ENCODE results near the gene CHTOP. TPM values are rescaled to one million over a fixed set of nuclear protein-coding genes. Genes with fewer than 3 reads are reported as not detected.

The CHTOP gene
- total and polyA plus RNA-seq, 2 experiments from 2014 or later: 26.9 to 42.2 TPM

- in situ Hi-C loops (cut with MboI): no loop called here
Observed at GRCh38 chr1:153648000-153648643, 14.3 kb downstream of the CHTOP start.

GRCh38 chr1:153649137-153649862 is 15.4 kb downstream of the CHTOP start:
- no peak for DNase-seq
- Histone ChIP-seq H2AFZ (no peak overlapping the region), H3K27me3 (replicated peaks; ENCODE audit: insufficient read depth) (no peaks in the 10 kb centered on the region), H3K4me1 (ENCODE audit: insufficient read depth) (peaks cover 11% of the 10 kb centered on the region), H3K4me3 (no peak overlapping the region), H3K27ac (no peak overlapping the region), H3K9ac (no peak overlapping the region), H3K36me3 (ENCODE audit: low read depth) (peaks cover 19% of the 10 kb centered on the region), H3K9me2 (ENCODE audit: insufficient read depth) (no peaks in the 10 kb centered on the region), H3K4me2 (ENCODE audit: unreplicated experiment) (no peak overlapping the region), H3K9me3 (ENCODE audit: low read depth) (no peaks in the 10 kb centered on the region), H3K79me2 (ENCODE audit: insufficient read depth) (peaks cover 2% of the 10 kb centered on the region; the same call in 1 of the 2 replicates), H4K20me1 (ENCODE audit: insufficient read depth) (no peaks in the 10 kb centered on the region), H3F3A (ENCODE audit: insufficient read depth) (peaks cover 31% of the 10 kb centered on the region)
- TF ChIP-seq EZH2 (IDR thresholded peaks at IDR 0.05; ENCODE audit: insufficient read depth, poor library complexity, severe bottlenecking): no peak
- no peak for TF ChIP-seq EZH2phosphoT487 (IDR thresholded peaks at IDR 0.05; ENCODE audit: insufficient read depth, low read depth)
- 19 to 29% methylated on average over 3 of the region's 3 CpGs for WGBS, 2 experiments (ENCODE audit: low coverage in 1 of 2, low lambda C conversion rate in 2 of 2, missing lambda C conversion rate in 2 of 2)
- in situ Hi-C loops (cut with MboI): no loop called here

More at GRCh38 chr1:153648000-153648643, 14.3 kb downstream of the CHTOP start:
- WGBS, 2 experiments (ENCODE audit: low coverage in 1 of 2, low lambda C conversion rate in 2 of 2, missing lambda C conversion rate in 2 of 2): 81% methylated on average over 10 of the region's 10 CpGs
- no peaks in the 10 kb centered on the region for H3K9me2 ChIP-seq (ENCODE audit: insufficient read depth)
- H3K27me3 ChIP-seq (replicated peaks; ENCODE audit: insufficient read depth): no peaks in the 10 kb centered on the region
- DNase-seq: no peak
- H3K9me3 ChIP-seq (ENCODE audit: low read depth): no peaks in the 10 kb centered on the region
- H3K27ac ChIP-seq: no peak overlapping the region
- peaks cover 7% of the 10 kb centered on the region for H3K4me1 ChIP-seq (ENCODE audit: insufficient read depth)
- H3K4me3 ChIP-seq: no peak overlapping the region
- H3K9ac ChIP-seq: no peak overlapping the region
- no peak overlapping the region for H3K4me2 ChIP-seq (ENCODE audit: unreplicated experiment)
- peaks cover 31% of the 10 kb centered on the region for H3K36me3 ChIP-seq (ENCODE audit: low read depth)
- peaks cover 34% of the 10 kb centered on the region for H3F3A ChIP-seq (ENCODE audit: insufficient read depth)
- no peak for TF ChIP-seq EZH2phosphoT487 (IDR thresholded peaks at IDR 0.05; ENCODE audit: insufficient read depth, low read depth)
- no peaks in the 10 kb centered on the region for H4K20me1 ChIP-seq (ENCODE audit: insufficient read depth)
- no peak overlapping the region for H2AFZ ChIP-seq
- H3K79me2 ChIP-seq (ENCODE audit: insufficient read depth): peaks cover 9% of the 10 kb centered on the region; the same call in 1 of the 2 replicates

- no peak for TF ChIP-seq EZH2 (IDR thresholded peaks at IDR 0.05; ENCODE audit: insufficient read depth, poor library complexity, severe bottlenecking)
- TF ChIP-seq EZH2phosphoT487 (IDR thresholded peaks at IDR 0.05; ENCODE audit: insufficient read depth, low read depth): no peak
Observed at GRCh38 chr1:153649863-153650235, 16.0 kb downstream of the CHTOP start.

DNA sequence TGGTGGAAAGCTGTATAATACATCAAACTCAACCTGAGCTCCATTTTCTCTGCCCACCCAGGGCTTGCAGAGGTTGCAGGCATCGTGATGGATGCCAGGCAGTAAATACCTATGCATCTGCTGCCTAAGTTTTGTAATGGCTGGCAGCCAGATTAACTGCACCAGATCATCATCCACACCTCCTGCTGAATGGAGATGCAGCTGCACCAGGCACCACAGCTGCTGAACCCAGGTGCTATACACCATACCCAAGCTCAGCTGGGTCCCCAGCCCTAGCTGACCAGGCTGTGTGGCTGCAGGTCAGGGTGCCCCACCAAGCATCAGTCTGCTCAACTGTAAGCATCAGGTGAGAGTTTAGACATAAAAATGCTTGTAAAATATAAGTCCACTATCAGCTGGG is 17.9 kb downstream of the CHTOP start:
- Histone ChIP-seq H2AFZ (no peak overlapping the region), H3K4me2 (ENCODE audit: unreplicated experiment) (no peak overlapping the region), H3K36me3 (ENCODE audit: low read depth) (no peaks in the 10 kb centered on the region), H3K4me1 (ENCODE audit: insufficient read depth) (peaks cover 11% of the 10 kb centered on the region), H3K9me3 (ENCODE audit: low read depth) (no peaks in the 10 kb centered on the region), H3K9ac (no peak overlapping the region), H3F3A (ENCODE audit: insufficient read depth) (peaks cover 14% of the 10 kb centered on the region), H3K79me2 (ENCODE audit: insufficient read depth) (no peaks in the 10 kb centered on the region), H3K27ac (no peak overlapping the region), H3K27me3 (replicated peaks; ENCODE audit: insufficient read depth) (no peaks in the 10 kb centered on the region), H3K9me2 (ENCODE audit: insufficient read depth) (no peaks in the 10 kb centered on the region), H3K4me3 (no peak overlapping the region), H4K20me1 (ENCODE audit: insufficient read depth) (no peaks in the 10 kb centered on the region)
- WGBS, 2 experiments (ENCODE audit: low coverage in 1 of 2, low lambda C conversion rate in 2 of 2, missing lambda C conversion rate in 2 of 2): 18 to 19% methylated on average over 1 of the region's 1 CpG
- no peak for DNase-seq
- in situ Hi-C loops (cut with MboI): no loop called here
- TF ChIP-seq EZH2phosphoT487 (IDR thresholded peaks at IDR 0.05; ENCODE audit: insufficient read depth, low read depth) (no peak), EZH2 (IDR thresholded peaks at IDR 0.05; ENCODE audit: insufficient read depth, poor library complexity, severe bottlenecking) (no peak)

More at GRCh38 chr1:153649863-153650235, 16.0 kb downstream of the CHTOP start:
- no peaks in the 10 kb centered on the region for H3K9me3 ChIP-seq (ENCODE audit: low read depth)
- H3K27ac ChIP-seq: no peak overlapping the region
- H3K4me2 ChIP-seq (ENCODE audit: unreplicated experiment): no peak overlapping the region
- no peaks in the 10 kb centered on the region for H4K20me1 ChIP-seq (ENCODE audit: insufficient read depth)
- H3F3A ChIP-seq (ENCODE audit: insufficient read depth): peaks cover 28% of the 10 kb centered on the region
- H3K9me2 ChIP-seq (ENCODE audit: insufficient read depth): no peaks in the 10 kb centered on the region
- H3K36me3 ChIP-seq (ENCODE audit: low read depth): peaks cover 14% of the 10 kb centered on the region
- no peak overlapping the region for H3K9ac ChIP-seq
- no peak for DNase-seq
- H3K4me3 ChIP-seq: no peak overlapping the region
- in situ Hi-C loops (cut with MboI): no loop called here
- H3K27me3 ChIP-seq (replicated peaks; ENCODE audit: insufficient read depth): no peaks in the 10 kb centered on the region
- H3K79me2 ChIP-seq (ENCODE audit: insufficient read depth): no peaks in the 10 kb centered on the region
- H3K4me1 ChIP-seq (ENCODE audit: insufficient read depth): peaks cover 11% of the 10 kb centered on the region
- no peak overlapping the region for H2AFZ ChIP-seq
- WGBS, 2 experiments (ENCODE audit: low coverage in 1 of 2, low lambda C conversion rate in 2 of 2, missing lambda C conversion rate in 2 of 2): 96 to 100% methylated on average over 2 of the region's 2 CpGs

All from GM23248 (cell line).